ENCODE data around the gene ARTN.

- TF ChIP-seq POLR2A (IDR thresholded peaks at IDR 0.05) (no peak), CTCF (IDR thresholded peaks at IDR 0.05) (no peak)
Measured at GRCh38 chr1:43962324-43962723, 28.7 kb downstream of the ARTN start.

Data from Peyer's patch (tissue), 4 donors.